ENCODE results near the gene IGHMBP2. TPM values are rescaled to one million over a fixed set of nuclear protein-coding genes. Genes with fewer than 3 reads are reported as not detected.

Gene IGHMBP2
- total RNA-seq, 1 donor from 2014 or later: 8.7 TPM

DNA sequence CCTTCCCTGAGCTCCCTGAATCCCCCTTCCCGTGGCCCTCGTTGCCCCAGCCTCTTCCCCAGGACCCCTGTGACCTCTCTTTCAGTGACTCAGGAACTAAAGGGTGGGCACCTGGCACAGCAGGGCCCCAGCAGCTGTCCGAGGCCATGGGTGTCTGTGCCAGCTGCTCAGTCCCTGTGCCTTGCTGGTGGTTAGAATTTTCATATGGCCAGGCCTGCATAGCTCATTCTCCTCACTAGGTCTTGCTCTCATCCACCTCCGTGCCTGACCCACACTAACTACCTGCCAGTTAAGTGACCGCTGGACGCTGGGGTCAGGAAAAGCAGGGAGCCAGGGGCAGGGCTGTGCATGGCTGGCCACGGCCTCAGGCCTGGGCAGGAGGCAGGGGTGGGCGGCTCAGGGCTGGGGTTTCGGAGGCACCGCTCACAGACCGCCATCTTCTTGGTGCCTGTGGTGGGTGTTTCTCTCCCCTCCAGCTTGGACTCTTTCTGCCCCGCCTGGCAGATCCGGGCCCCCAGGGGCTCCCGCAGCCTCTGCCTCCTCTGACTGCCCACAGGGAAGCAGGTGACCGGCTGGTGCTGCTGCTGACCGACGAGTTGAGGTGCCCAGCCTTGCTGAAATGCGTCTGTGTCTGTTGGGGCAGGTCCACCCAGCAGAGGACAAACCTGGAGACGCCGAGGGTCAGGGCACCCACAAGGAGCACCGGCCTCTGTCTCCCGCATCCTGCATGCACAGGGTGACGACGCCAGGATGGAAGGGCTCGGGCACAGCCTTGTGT is 56.8 kb downstream of the IGHMBP2 start:
- FAIRE-seq (no peak), DNase-seq (ENCODE audit: low read depth) (no peak)
- no peak overlapping the region for H3K4me3 ChIP-seq (ENCODE audit: low read depth, low read length)
- no peaks in the 10 kb centered on the region for H3K36me3 ChIP-seq (ENCODE audit: control insufficient read depth, insufficient read depth, low read length)
- TF ChIP-seq, protein P1, sequence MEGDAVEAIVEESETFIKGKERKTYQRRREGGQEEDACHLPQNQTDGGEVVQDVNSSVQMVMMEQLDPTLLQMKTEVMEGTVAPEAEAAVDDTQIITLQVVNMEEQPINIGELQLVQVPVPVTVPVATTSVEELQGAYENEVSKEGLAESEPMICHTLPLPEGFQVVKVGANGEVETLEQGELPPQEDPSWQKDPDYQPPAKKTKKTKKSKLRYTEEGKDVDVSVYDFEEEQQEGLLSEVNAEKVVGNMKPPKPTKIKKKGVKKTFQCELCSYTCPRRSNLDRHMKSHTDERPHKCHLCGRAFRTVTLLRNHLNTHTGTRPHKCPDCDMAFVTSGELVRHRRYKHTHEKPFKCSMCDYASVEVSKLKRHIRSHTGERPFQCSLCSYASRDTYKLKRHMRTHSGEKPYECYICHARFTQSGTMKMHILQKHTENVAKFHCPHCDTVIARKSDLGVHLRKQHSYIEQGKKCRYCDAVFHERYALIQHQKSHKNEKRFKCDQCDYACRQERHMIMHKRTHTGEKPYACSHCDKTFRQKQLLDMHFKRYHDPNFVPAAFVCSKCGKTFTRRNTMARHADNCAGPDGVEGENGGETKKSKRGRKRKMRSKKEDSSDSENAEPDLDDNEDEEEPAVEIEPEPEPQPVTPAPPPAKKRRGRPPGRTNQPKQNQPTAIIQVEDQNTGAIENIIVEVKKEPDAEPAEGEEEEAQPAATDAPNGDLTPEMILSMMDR (IDR thresholded peaks at IDR 0.05; ENCODE audit: insufficient read depth, low read length, severe bottlenecking): no peak
- H3K27me3 ChIP-seq (ENCODE audit: control insufficient read depth, insufficient read depth, low read length): no peaks in the 10 kb centered on the region

DNA sequence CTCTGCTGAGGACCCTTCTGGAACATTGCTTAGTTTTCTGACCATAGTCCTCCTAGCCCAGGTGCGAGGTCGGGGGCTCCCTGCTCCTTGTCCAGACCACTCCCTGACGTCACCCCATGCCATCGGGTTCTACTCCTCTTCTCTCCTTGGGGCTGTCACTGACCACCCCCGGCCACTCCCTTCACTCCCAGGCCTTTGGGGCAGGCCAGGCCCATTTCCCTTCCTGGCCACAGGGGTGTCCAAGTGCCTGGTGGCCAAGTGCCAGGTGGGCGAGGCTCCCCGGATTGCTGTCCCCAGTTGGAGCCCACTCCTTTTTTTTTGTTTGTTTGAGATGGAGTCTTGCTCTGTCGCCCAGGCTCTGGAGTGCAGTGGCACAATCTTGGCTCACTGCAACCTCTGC is 57.6 kb downstream of the IGHMBP2 start:
- no peak for FAIRE-seq
- no peaks in the 10 kb centered on the region for H3K36me3 ChIP-seq (ENCODE audit: control insufficient read depth, insufficient read depth, low read length)
- no peak for DNase-seq (ENCODE audit: low read depth)
- no peak overlapping the region for H3K4me3 ChIP-seq (ENCODE audit: low read depth, low read length)
- no peaks in the 10 kb centered on the region for H3K27me3 ChIP-seq (ENCODE audit: control insufficient read depth, insufficient read depth, low read length)
- TF ChIP-seq, protein P1 (IDR thresholded peaks at IDR 0.05; ENCODE audit: insufficient read depth, low read length, severe bottlenecking): no peak

GRCh38 chr11:68962527-68963250 is 59.0 kb downstream of the IGHMBP2 start:
- Histone ChIP-seq H3K27me3 (ENCODE audit: control insufficient read depth, insufficient read depth, low read length) (peaks cover 3% of the 10 kb centered on the region), H3K36me3 (ENCODE audit: control insufficient read depth, insufficient read depth, low read length) (no peaks in the 10 kb centered on the region), H3K4me3 (ENCODE audit: low read depth, low read length) (no peak overlapping the region)
- TF ChIP-seq, protein P1 (IDR thresholded peaks at IDR 0.05; ENCODE audit: insufficient read depth, low read length, severe bottlenecking): no peak
- FAIRE-seq: peak; percentile 28
- DNase-seq (ENCODE audit: low read depth): no peak

DNA sequence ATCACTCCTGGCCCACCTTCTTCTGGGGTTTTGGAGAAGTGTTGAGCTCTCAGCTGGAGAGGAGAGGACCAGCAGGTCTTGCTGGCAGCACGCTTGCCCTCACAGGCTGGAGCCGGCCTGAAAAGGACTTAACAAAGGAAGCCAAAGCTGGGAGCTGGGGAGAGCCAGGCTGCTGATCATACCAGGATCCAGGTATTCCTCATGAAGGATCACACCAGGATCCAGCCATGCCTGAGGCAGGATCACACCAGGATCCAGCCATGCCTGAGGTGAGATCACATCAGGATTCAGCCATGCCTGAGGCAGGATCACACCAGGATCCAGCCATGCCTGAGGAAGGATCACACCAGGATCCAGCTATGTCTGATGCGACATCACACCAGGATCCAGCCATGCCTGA is 60.1 kb downstream of the IGHMBP2 start:
- no peaks in the 10 kb centered on the region for H3K36me3 ChIP-seq (ENCODE audit: control insufficient read depth, insufficient read depth, low read length)
- H3K4me3 ChIP-seq (ENCODE audit: low read depth, low read length): no peak overlapping the region
- DNase-seq (ENCODE audit: low read depth) (no peak), FAIRE-seq (peak; percentile 100)
- H3K27me3 ChIP-seq (ENCODE audit: control insufficient read depth, insufficient read depth, low read length): peaks cover 3% of the 10 kb centered on the region
- TF ChIP-seq, protein P1 (IDR thresholded peaks at IDR 0.05; ENCODE audit: insufficient read depth, low read length, severe bottlenecking): no peak

- FAIRE-seq: peak; percentile 52
- no peak overlapping the region for H3K4me3 ChIP-seq (ENCODE audit: low read depth, low read length)
- no peaks in the 10 kb centered on the region for H3K36me3 ChIP-seq (ENCODE audit: control insufficient read depth, insufficient read depth, low read length)
- TF ChIP-seq, protein P1 (IDR thresholded peaks at IDR 0.05; ENCODE audit: insufficient read depth, low read length, severe bottlenecking): no peak
- DNase-seq (ENCODE audit: low read depth): no peak
- H3K27me3 ChIP-seq (ENCODE audit: control insufficient read depth, insufficient read depth, low read length): peaks cover 4% of the 10 kb centered on the region
Observed at GRCh38 chr11:68965901-68966853, 62.5 kb downstream of the IGHMBP2 start.

All from bronchial epithelial cell (primary cell).